Ishikawa (cell line): ENCODE results near the gene FAM204A.

ENCODE experiments used
- CEBPB ChIP-seq: IDR thresholded peaks from 2 replicates; pipeline ENCODE4 v1.6.1; 2012
- CREB1 ChIP-seq: IDR thresholded peaks from 2 replicates; pipeline ENCODE4 v1.6.1; 2012; ENCODE audit warnings: low read depth
- EGR1 ChIP-seq: IDR thresholded peaks from 2 replicates; pipeline ENCODE4 v1.6.1; 2012
- EP300 ChIP-seq: IDR thresholded peaks from 2 replicates; pipeline ENCODE4 v1.6.1; 2012; ENCODE audit warnings: borderline replicate concordance
- FOXM1 ChIP-seq: IDR thresholded peaks from 2 replicates; pipeline ENCODE4 v1.6.1; 2012; ENCODE audit warnings: low read depth, borderline replicate concordance
- MAX ChIP-seq: IDR thresholded peaks from 2 replicates; pipeline ENCODE4 v1.6.1; 2012
- NFIC ChIP-seq: IDR thresholded peaks from 2 replicates; pipeline ENCODE4 v1.6.1; 2012
- RAD21 ChIP-seq: IDR thresholded peaks from 2 replicates; pipeline ENCODE4 v1.6.1; 2012; ENCODE audit warnings: low read depth
- REST ChIP-seq: IDR thresholded peaks from 2 replicates; pipeline ENCODE4 v1.6.1; 2012; ENCODE audit warnings: low read depth, mild to moderate bottlenecking
- TAF1 ChIP-seq: IDR thresholded peaks from 2 replicates; pipeline ENCODE4 v1.6.1; 2012; ENCODE audit warnings: low read depth, mild to moderate bottlenecking
- TCF12 ChIP-seq: IDR thresholded peaks from 2 replicates; pipeline ENCODE4 v1.6.1; 2012; ENCODE audit warnings: low read depth
- TEAD4 ChIP-seq: IDR thresholded peaks from 2 replicates; pipeline ENCODE4 v1.6.1; 2012
- USF1 ChIP-seq: IDR thresholded peaks from 2 replicates; pipeline ENCODE4 v1.6.1; 2012
- YY1 ChIP-seq: IDR thresholded peaks from 2 replicates; pipeline ENCODE4 v1.6.1; 2012; ENCODE audit warnings: low read depth
- ZBTB7A ChIP-seq: IDR thresholded peaks from 2 replicates; pipeline ENCODE4 v1.6.1; 2012; ENCODE audit warnings: low read depth

FAM204A gene

GRCh38 chr10:118339111-118339510 lies 3.0 kb downstream of the FAM204A start:
- TF ChIP-seq TCF12 (no peak), RAD21 (no peak), FOXM1 (no peak), ZBTB7A (no peak), TAF1 (no peak), CREB1 (no peak), NFIC (no peak), CEBPB (no peak), EGR1 (no peak), EP300 (no peak), USF1 (no peak), YY1 (no peak), TEAD4 (no peak), REST (no peak), MAX (no peak)

GRCh38 chr10:118337356-118337755 lies 4.8 kb downstream of the FAM204A start:
- TF ChIP-seq CREB1: no peak
- TF ChIP-seq ZBTB7A: no peak
- no peak for TF ChIP-seq USF1
- TF ChIP-seq EGR1: no peak

- TF ChIP-seq TCF12 (no peak), CEBPB (no peak), CREB1 (no peak)
Observed at GRCh38 chr10:118333871-118334270, 8.3 kb downstream of the FAM204A start.

GRCh38 chr10:118332948-118333710 lies 9.0 kb downstream of the FAM204A start:
- no peak for TF ChIP-seq MAX
- TF ChIP-seq TEAD4: no peak
- 0 out of 2 replicates have a peak, but pooled peaks have one; percentile 42 for TF ChIP-seq CEBPB
- peak; percentile 82 for TF ChIP-seq NFIC
- no peak for TF ChIP-seq TAF1
- no peak for TF ChIP-seq CREB1

GRCh38 chr10:118332236-118332635 lies 9.9 kb downstream of the FAM204A start:
- TF ChIP-seq FOXM1 (no peak), USF1 (no peak), NFIC (no peak), TCF12 (no peak), YY1 (no peak), EGR1 (no peak), MAX (no peak), CEBPB (no peak), TAF1 (no peak), TEAD4 (no peak), CREB1 (no peak), ZBTB7A (no peak), RAD21 (no peak), REST (no peak), EP300 (no peak)
